ENCODE data around the gene CD244. TPM values are rescaled to one million over a fixed set of nuclear protein-coding genes. Genes with fewer than 3 reads are reported as not detected.
A peak's percentile ranks its signal among the peaks of the same experiment; 100 is the strongest.

The CD244 gene
- total RNA-seq, 4 donors from 2014 or later: 0.80 to 2.8 (median 1.3) TPM; not detected in 1

- no peak overlapping the region for H3K27ac ChIP-seq
- H3K4me1 ChIP-seq: no peaks in the 10 kb centered on the region
- H3K4me3 ChIP-seq: no peak overlapping the region
- TF ChIP-seq POLR2A (IDR thresholded peaks at IDR 0.05) (no peak), CTCF (IDR thresholded peaks at IDR 0.05) (no peak)
- H3K27me3 ChIP-seq: no peaks in the 10 kb centered on the region
- DNase-seq: no peak
- H3K36me3 ChIP-seq: no peaks in the 10 kb centered on the region
- no peaks in the 10 kb centered on the region for H3K9me3 ChIP-seq
These were observed 48.4 kb downstream of the CD244 start for GRCh38 chr1:160814316-160814715.

GRCh38 chr1:160813215-160813614 lies 49.5 kb downstream of the CD244 start:
- TF ChIP-seq CTCF (IDR thresholded peaks at IDR 0.05): no peak
- TF ChIP-seq POLR2A (IDR thresholded peaks at IDR 0.05): no peak
- no peaks in the 10 kb centered on the region for H3K27me3 ChIP-seq
- H3K9me3 ChIP-seq: no peaks in the 10 kb centered on the region
- peaks cover 0 to 1% (median 0%) of the 10 kb centered on the region in 4 donors for H3K4me1 ChIP-seq
- DNase-seq: peak in 1 of 3 donors; percentile 62
- no peak overlapping the region for H3K4me3 ChIP-seq
- no peaks in the 10 kb centered on the region for H3K36me3 ChIP-seq
- H3K27ac ChIP-seq: no peak overlapping the region

GRCh38 chr1:160811147-160811546 lies 51.5 kb downstream of the CD244 start:
- Histone ChIP-seq H3K36me3 (no peaks in the 10 kb centered on the region), H3K4me3 (no peak overlapping the region), H3K27ac (no peak overlapping the region), H3K4me1 (peaks cover 0 to 11% (median 0%) of the 10 kb centered on the region in 4 donors), H3K27me3 (no peaks in the 10 kb centered on the region), H3K9me3 (peaks cover 0 to 4% (median 0%) of the 10 kb centered on the region in 4 donors)
- TF ChIP-seq CTCF (IDR thresholded peaks at IDR 0.05) (no peak), POLR2A (IDR thresholded peaks at IDR 0.05) (no peak)
- DNase-seq: no peak

- DNase-seq: no peak
- H3K27me3 ChIP-seq: no peaks in the 10 kb centered on the region
- TF ChIP-seq CTCF (IDR thresholded peaks at IDR 0.05) (no peak), POLR2A (IDR thresholded peaks at IDR 0.05) (no peak)
- peaks cover 0 to 5% (median 0%) of the 10 kb centered on the region in 4 donors for H3K9me3 ChIP-seq
- H3K27ac ChIP-seq: no peak overlapping the region
- H3K36me3 ChIP-seq: no peaks in the 10 kb centered on the region
- no peak overlapping the region for H3K4me3 ChIP-seq
- peaks cover 0 to 11% (median 0%) of the 10 kb centered on the region in 4 donors for H3K4me1 ChIP-seq
These were observed 52.2 kb downstream of the CD244 start for GRCh38 chr1:160810486-160810885.

GRCh38 chr1:160808289-160808688 lies 54.4 kb downstream of the CD244 start:
- Histone ChIP-seq H3K4me3 (no peak overlapping the region), H3K36me3 (no peaks in the 10 kb centered on the region), H3K27ac (no peak overlapping the region), H3K27me3 (no peaks in the 10 kb centered on the region), H3K4me1 (peaks cover 0 to 11% (median 0%) of the 10 kb centered on the region in 4 donors), H3K9me3 (peaks cover 0 to 5% (median 0%) of the 10 kb centered on the region in 4 donors)
- DNase-seq: no peak
- TF ChIP-seq CTCF (IDR thresholded peaks at IDR 0.05) (no peak), POLR2A (IDR thresholded peaks at IDR 0.05) (no peak)

GRCh38 chr1:160807738-160808137 lies 54.9 kb downstream of the CD244 start:
- Histone ChIP-seq H3K4me1 (peaks cover 0 to 11% (median 0%) of the 10 kb centered on the region in 4 donors), H3K36me3 (no peaks in the 10 kb centered on the region), H3K9me3 (peaks cover 0 to 5% (median 0%) of the 10 kb centered on the region in 4 donors), H3K27me3 (no peaks in the 10 kb centered on the region), H3K4me3 (no peak overlapping the region), H3K27ac (no peak overlapping the region)
- DNase-seq: no peak
- no peak for TF ChIP-seq CTCF (IDR thresholded peaks at IDR 0.05)
- no peak for TF ChIP-seq POLR2A (IDR thresholded peaks at IDR 0.05)
